AG09309 (cell line): Measurements from ENCODE around the gene NYNRIN.

Source experiments
- DNase-seq: peaks from one replicate; pipeline ENCODE4 v3.0.0-alpha.2; 2010; ENCODE audit warnings: low read depth
- H3K4me3 ChIP-seq: 2 replicates; pipeline ENCODE4 v1.5.1; 2011; ENCODE audit warnings: mild to moderate bottlenecking, low read depth, low read length, moderate library complexity; ENCODE audit not compliant: control insufficient read depth
- CTCF ChIP-seq: IDR thresholded peaks from 2 replicates; pipeline ENCODE4 v1.5.1; 2011; ENCODE audit warnings: mild to moderate bottlenecking, low read depth, low read length, inconsistent platforms; ENCODE audit not compliant: insufficient read depth, control insufficient read depth; ENCODE audit errors: missing control alignments

Gene NYNRIN

GRCh38 chr14:24366413-24366720 lies 32.4 kb upstream of the NYNRIN start:
- H3K4me3 ChIP-seq: peak overlapping the region; percentile 52
- DNase-seq: no peak

GRCh38 chr14:24366721-24367513 lies 31.9 kb upstream of the NYNRIN start:
- peak; percentile 89 for DNase-seq
- H3K4me3 ChIP-seq: peak overlapping the region; percentile 52
- TF ChIP-seq CTCF: no peak

More at GRCh38 chr14:24366413-24366720, 32.4 kb upstream of the NYNRIN start:
- TF ChIP-seq CTCF: no peak

GRCh38 chr14:24367514-24368211 lies 31.1 kb upstream of the NYNRIN start, which contains the start of gene NFATC4:
Gene NFATC4, plus strand, starts transcription at chr14:24368184. Its CDS starts 157 bp downstream, at chr14:24368341.
- DNase-seq: peak; percentile 93
- H3K4me3 ChIP-seq: peak within 1 kb of the TSS; percentile 100
- TF ChIP-seq CTCF: no peak

DNA sequence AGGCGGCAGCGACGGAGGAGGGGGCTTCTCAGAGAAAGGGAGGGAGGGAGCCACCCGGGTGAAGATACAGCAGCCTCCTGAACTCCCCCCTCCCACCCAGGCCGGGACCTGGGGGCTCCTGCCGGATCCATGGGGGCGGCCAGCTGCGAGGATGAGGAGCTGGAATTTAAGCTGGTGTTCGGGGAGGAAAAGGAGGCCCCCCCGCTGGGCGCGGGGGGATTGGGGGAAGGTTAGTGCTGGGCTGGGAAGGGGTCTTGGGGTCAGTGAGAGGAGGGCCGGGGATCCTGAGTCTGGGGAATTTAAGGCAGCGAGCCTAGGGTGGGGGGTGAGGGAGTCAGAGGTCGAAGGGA lies 30.6 kb upstream of the NYNRIN start:
- TF ChIP-seq CTCF: no peak
- peak overlapping the region; percentile 100 for H3K4me3 ChIP-seq
- no peak for DNase-seq

DNA sequence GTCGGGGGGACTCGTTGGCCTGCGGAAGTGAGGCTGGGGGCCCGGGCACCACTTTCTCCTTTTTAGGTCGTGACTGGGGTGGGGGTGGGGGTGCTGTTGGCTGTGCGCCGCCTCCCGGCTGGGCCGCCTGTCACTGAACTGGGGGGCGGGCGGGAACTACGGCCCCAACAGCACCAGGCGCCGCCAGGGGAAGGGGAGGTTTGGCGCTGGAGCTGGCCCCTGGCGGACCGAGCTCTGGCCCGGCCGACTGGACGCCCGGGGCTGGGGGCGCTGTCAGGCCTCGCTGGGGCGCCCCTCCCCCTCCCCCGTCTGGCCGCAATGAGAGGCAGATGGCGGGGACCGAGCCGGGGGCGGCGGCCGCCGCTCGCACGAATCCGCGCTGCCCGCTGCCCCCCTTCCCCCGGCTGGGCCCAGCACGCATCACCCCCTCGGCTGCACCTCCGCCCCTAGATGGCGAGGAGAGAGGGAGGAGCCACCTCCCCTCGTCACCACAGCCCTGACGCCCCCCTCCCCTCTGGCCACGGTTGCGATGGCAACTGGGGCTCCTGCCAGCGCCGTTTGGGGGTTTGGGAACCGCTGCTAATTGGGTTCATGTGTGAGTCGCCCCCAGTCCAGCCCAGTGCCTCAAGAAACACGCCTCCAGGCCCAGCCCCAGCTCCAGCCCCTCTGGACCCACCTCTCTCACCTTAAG lies 30.1 kb upstream of the NYNRIN start:
- peak; percentile 67 for DNase-seq
- peak overlapping the region; percentile 100 for H3K4me3 ChIP-seq
- peak; percentile 5 for TF ChIP-seq CTCF

GRCh38 chr14:24369463-24369862 lies 29.3 kb upstream of the NYNRIN start:
- no peak for TF ChIP-seq CTCF
- no peak for DNase-seq
- peak overlapping the region; percentile 100 for H3K4me3 ChIP-seq
